HG02885 (cell line): ENCODE measurements around the gene PHYH.

Experiments
- ATAC-seq: cut with Tn5 transposase; IDR thresholded peaks from one replicate; pipeline ENCODE4 v1.9.1; 2021; ENCODE audit warnings: mild to moderate bottlenecking; ENCODE audit not compliant: unreplicated experiment, poor library complexity

The PHYH gene

DNA sequence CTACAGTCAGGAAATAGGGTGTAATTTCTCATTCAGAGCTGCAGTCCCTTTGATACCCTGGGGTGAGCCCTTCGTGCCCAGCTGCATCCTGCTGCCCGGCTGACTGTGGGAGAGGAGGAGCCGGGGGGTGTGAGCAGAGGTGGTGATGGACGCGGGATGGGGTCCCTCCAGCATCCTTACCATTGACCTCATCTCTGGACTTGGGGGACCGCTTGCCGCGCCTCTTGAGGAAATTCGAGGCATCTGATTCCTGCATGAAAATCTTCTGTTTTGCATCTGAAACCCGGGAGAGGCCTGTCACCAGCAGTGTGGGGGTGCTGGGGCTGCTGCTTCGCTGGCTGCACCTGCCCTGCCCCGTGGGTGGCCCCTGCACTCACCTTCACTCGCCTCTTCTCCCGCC is 66.5 kb downstream of the PHYH start:
- ATAC-seq = no peak

DNA sequence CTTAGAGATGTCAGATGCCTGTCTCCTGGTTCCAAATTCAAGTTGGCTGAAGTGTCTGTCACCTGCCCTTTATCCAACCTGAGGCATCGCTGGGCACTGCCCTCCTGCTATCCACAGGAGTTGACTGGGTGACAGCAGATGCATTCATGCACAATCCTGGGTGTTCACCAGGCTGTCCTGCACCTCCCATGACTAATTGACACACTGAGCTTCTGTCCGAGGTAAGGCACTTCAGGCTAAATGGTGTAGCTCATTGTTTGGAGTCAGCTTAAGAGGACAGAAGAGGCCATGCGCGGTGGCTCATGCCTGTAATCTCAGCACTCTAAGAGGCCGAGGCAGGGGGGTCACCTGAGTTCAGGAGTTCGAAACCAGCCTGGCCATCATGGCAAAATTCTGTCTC is 68.1 kb downstream of the PHYH start:
- no peak for ATAC-seq

DNA sequence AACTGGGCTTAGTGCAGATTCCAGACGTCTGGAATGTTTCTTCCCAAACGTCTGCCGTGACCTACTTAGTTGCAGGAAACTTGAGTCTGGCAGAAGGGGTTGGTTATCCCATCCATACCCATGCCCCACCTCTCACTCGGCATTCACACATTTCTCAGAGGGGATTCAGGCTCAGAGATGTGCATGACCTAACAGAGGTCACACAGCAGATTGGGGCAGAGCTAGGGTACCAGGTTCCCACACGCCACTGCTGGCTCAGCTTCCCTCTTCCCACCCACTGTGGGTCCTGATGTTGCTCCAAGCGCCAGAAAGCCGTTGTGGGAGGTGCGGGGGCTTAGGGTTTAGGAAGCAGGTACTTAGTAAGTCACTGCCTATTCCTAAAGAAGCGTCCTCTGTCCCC is 68.7 kb downstream of the PHYH start:
- ATAC-seq = no peak
